Kidney (tissue), 14 donors: ENCODE results near the gene ATP1A1. TPM values are rescaled to one million over a fixed set of nuclear protein-coding genes. Genes with fewer than 3 reads are reported as not detected.

Source experiments
- DNase-seq, 5 donors: peaks; one replicate each; pipeline ENCODE4 v3.0.0-alpha.2; 2013 to 2020
- FAIRE-seq: peaks from 2 replicates; lab custom pipeline; 2012; peaks lifted over from hg19 to GRCh38; lab: Jason Lieb, UNC
- H3K27ac ChIP-seq, 2 donors: one replicate each; pipeline ENCODE4 v1.7.0; 2013; ENCODE audit warnings: low read depth in 2 of 2, low read length in 2 of 2, inconsistent platforms in 1 of 2
- H3K27me3 ChIP-seq: one replicate; pipeline ENCODE4 v1.7.1; 2013; ENCODE audit warnings: low read length, inconsistent platforms; ENCODE audit not compliant: control insufficient read depth, insufficient read depth
- H3K36me3 ChIP-seq, 3 donors: one replicate each; pipeline versions ENCODE4 v1.7.0 to v1.7.1; 2013; ENCODE audit warnings: low read length in 3 of 3, control low read depth in 1 of 3, inconsistent platforms in 1 of 3; ENCODE audit not compliant: insufficient read depth in 3 of 3, control insufficient read depth in 2 of 3
- H3K4me1 ChIP-seq, 3 donors: one replicate each; pipeline versions ENCODE4 v1.7.0 to v1.7.1; 2013; ENCODE audit warnings: low read length in 3 of 3, inconsistent platforms in 1 of 3, low read depth in 1 of 3; ENCODE audit not compliant: control insufficient read depth in 2 of 3, insufficient read depth in 2 of 3
- H3K4me3 ChIP-seq, 3 donors: one replicate each; pipeline versions ENCODE4 v1.7.0 to v1.8.1; 2013; ENCODE audit warnings: low read length in 3 of 3, control low read depth in 1 of 3, inconsistent platforms in 1 of 3
- H3K9ac ChIP-seq, 3 donors: one replicate each; pipeline versions ENCODE4 v1.7.0 to v1.7.1; 2013; ENCODE audit warnings: low read length in 3 of 3, control low read depth in 1 of 3, inconsistent platforms in 1 of 3
- H3K9me3 ChIP-seq, 3 donors: one replicate each; pipeline versions ENCODE4 v1.7.0 to v1.7.1; 2013; ENCODE audit warnings: low read length in 3 of 3, control low read depth in 1 of 3, inconsistent platforms in 1 of 3; ENCODE audit not compliant: control insufficient read depth in 2 of 3, insufficient read depth in 1 of 3
- CTCF ChIP-seq: IDR thresholded peaks from 3 replicates; pipeline ENCODE4 v1.5.1; 2012; ENCODE audit warnings: mild to moderate bottlenecking, moderate library complexity, borderline replicate concordance; ENCODE audit not compliant: insufficient read depth; ENCODE audit errors: extremely low read depth
- intact Hi-C: fragments of 100-400 bp; cut with DNase I; formaldehyde crosslinking; loops from one replicate; pipeline ENCODE4 v1.11.1; 2022
- polyA plus RNA-seq: library from polyadenylated mRNA; stranded (reverse); fragments of 350-450 nt; fragmentation: Illumina TruSeq; extraction: RNeasy Lipid Tissue Mini Kit (QIAGEN cat#74804); gene quantifications from one replicate; pipeline ENCODE4 v1.2.3, GENCODE V29; 2014; ENCODE audit warnings: low read depth, low replicate concordance; ENCODE audit not compliant: insufficient read depth
- total RNA-seq: library from RNA; stranded (reverse); fragmentation: NEBNext Ultra II Directional; extraction: Animal tissue kit (Norgen Biotek cat#: 25700); gene quantifications from one replicate; pipeline ENCODE4 v1.2.1, GENCODE V29; 2021
- donor health status: control.
- donor health status: control.
- donor health status: control.
- donor health status: control.
- donor health status: control.
- donor health status: DM: yes; HTN: yes; CAD: no.
- donor health status: Normal renal cell carcinoma (clear cell type).

Gene ATP1A1
- total and polyA plus RNA-seq, 2 donors from 2014 or later: 1,218 to 2,241 TPM

GRCh38 chr1:116413414-116413813, 40.4 kb downstream of the ATP1A1 start:
- Histone ChIP-seq H3K9ac (no peak overlapping the region), H3K36me3 (no peaks in the 10 kb centered on the region), H3K9me3 (no peaks in the 10 kb centered on the region), H3K4me3 (no peak overlapping the region), H3K27me3 (no peaks in the 10 kb centered on the region), H3K4me1 (peaks cover 3 to 29% (median 18%) of the 10 kb centered on the region in 3 donors), H3K27ac (peak overlapping the region; percentile 44 to 78)
- TF ChIP-seq CTCF: no peak
- intact Hi-C loops: no loop called here
- DNase-seq (no peak), FAIRE-seq (no peak)

GRCh38 chr1:116414364-116414763, 41.3 kb downstream of the ATP1A1 start:
- H3K4me1 ChIP-seq: peaks cover 3 to 28% (median 16%) of the 10 kb centered on the region in 3 donors
- H3K27ac ChIP-seq: no peak overlapping the region
- no peak for FAIRE-seq
- H3K27me3 ChIP-seq: no peaks in the 10 kb centered on the region
- no peaks in the 10 kb centered on the region for H3K9me3 ChIP-seq
- no peak overlapping the region for H3K9ac ChIP-seq
- H3K4me3 ChIP-seq: no peak overlapping the region
- no peak for DNase-seq
- H3K36me3 ChIP-seq: no peaks in the 10 kb centered on the region
- TF ChIP-seq CTCF: no peak
- intact Hi-C loops: no loop called here

GRCh38 chr1:116415200-116415698, 42.2 kb downstream of the ATP1A1 start:
- Histone ChIP-seq H3K9ac (peak overlapping the region in 1 of 3 donors; percentile 17), H3K4me1 (peaks cover 3 to 26% (median 16%) of the 10 kb centered on the region in 3 donors), H3K27me3 (no peaks in the 10 kb centered on the region), H3K27ac (peak overlapping the region; percentile 76 to 78), H3K36me3 (no peaks in the 10 kb centered on the region), H3K9me3 (no peaks in the 10 kb centered on the region), H3K4me3 (no peak overlapping the region)
- DNase-seq (no peak), FAIRE-seq (no peak)
- intact Hi-C loops: no loop called here
- TF ChIP-seq CTCF: no peak
